ENCODE results near the gene ASTL. TPM values are rescaled to one million over a fixed set of nuclear protein-coding genes. Genes with fewer than 3 reads are reported as not detected.

ASTL gene
- total RNA-seq, 2 experiments from 2014 or later = 0.49 TPM; not detected in 1

GRCh38 chr2:96144481-96145035, 6.3 kb upstream of the ASTL start:
- intact Hi-C loops (cut with micrococcal nuclease; ENCODE audit: unreplicated experiment) = loop anchor here (1.0 to 5.0 kb wide), 4 partner anchors 30 to 121 kb away; partner anchors contain the start of genes STARD7 and TMEM127
- CTCF ChIA-PET (ENCODE audit: unreplicated experiment) = interaction anchor here (3.7 kb wide), 1 partner anchor 29 kb away, joined by 22 read pairs; no protein-coding TSS in a partner anchor
- H2AFZ ChIP-seq (ENCODE audit: low read length) = no peak overlapping the region
- peak overlapping the region; percentile 97 for H3K4me3 ChIP-seq (ENCODE audit: low read depth, low read length, poor library complexity, severe bottlenecking)
- peak; percentile 47 for DNase-seq (ENCODE audit: low spot score)
- TSS peak; percentile 68 for BruUV-seq (replicated peaks)
- peak overlapping the region; percentile 97 for H3K27ac ChIP-seq (ENCODE audit: low read depth, low read length, poor library complexity, severe bottlenecking)
- TF ChIP-seq EZH2phosphoT487 (IDR thresholded peaks at IDR 0.05; ENCODE audit: borderline replicate concordance, low read depth, low read length) (no peak), CTCF (conservative IDR thresholded peaks at IDR 0.05; ENCODE audit: low read length) (no peak)
- H3K9me2 ChIP-seq (ENCODE audit: insufficient read depth, low read length) = no peaks in the 10 kb centered on the region
- peak overlapping the region; percentile 98 for H3K4me2 ChIP-seq (ENCODE audit: low read length)
- POLR2A ChIA-PET = interaction anchor here (3.1 kb wide), 1 partner anchor 19 kb away, joined by 10 read pairs; no protein-coding TSS in a partner anchor
- peaks cover 29% of the 10 kb centered on the region for H3K79me2 ChIP-seq (ENCODE audit: insufficient read depth, low read depth, low read length)
- H4K20me1 ChIP-seq (ENCODE audit: insufficient read depth, low read length) = no peaks in the 10 kb centered on the region
- peaks cover 61% of the 10 kb centered on the region for H3K4me1 ChIP-seq (ENCODE audit: insufficient read depth, low read length, poor library complexity, severe bottlenecking)
- peaks cover 33% of the 10 kb centered on the region for H3K36me3 ChIP-seq (ENCODE audit: insufficient read depth, low read length)
- H3K9me3 ChIP-seq (ENCODE audit: low read length) = no peaks in the 10 kb centered on the region

GRCh38 chr2:96143848-96144480, 5.7 kb upstream of the ASTL start:
- H2AFZ ChIP-seq (ENCODE audit: low read length) = no peak overlapping the region
- H3K4me1 ChIP-seq (ENCODE audit: insufficient read depth, low read length, poor library complexity, severe bottlenecking) = peaks cover 58% of the 10 kb centered on the region
- H3K9me2 ChIP-seq (ENCODE audit: insufficient read depth, low read length) = no peaks in the 10 kb centered on the region
- H3K79me2 ChIP-seq (ENCODE audit: insufficient read depth, low read depth, low read length) = peaks cover 29% of the 10 kb centered on the region
- BruUV-seq (replicated peaks) = no TSS peak
- H4K20me1 ChIP-seq (ENCODE audit: insufficient read depth, low read length) = no peaks in the 10 kb centered on the region
- POLR2A ChIA-PET = interaction anchor here (3.1 kb wide), 1 partner anchor 20 kb away, joined by 10 read pairs; no protein-coding TSS in a partner anchor
- peak overlapping the region; percentile 97 for H3K27ac ChIP-seq (ENCODE audit: low read depth, low read length, poor library complexity, severe bottlenecking)
- CTCF ChIA-PET (ENCODE audit: unreplicated experiment) = interaction anchor here (0.7 to 3.7 kb wide), 2 partner anchors 20 to 30 kb away, joined by 3 to 22 read pairs; no protein-coding TSS in a partner anchor
- peak; percentile 42 for TF ChIP-seq CTCF (conservative IDR thresholded peaks at IDR 0.05; ENCODE audit: low read length)
- TF ChIP-seq EZH2phosphoT487 (IDR thresholded peaks at IDR 0.05; ENCODE audit: borderline replicate concordance, low read depth, low read length) = no peak
- H3K4me3 ChIP-seq (ENCODE audit: low read depth, low read length, poor library complexity, severe bottlenecking) = peak overlapping the region; percentile 97
- DNase-seq (ENCODE audit: low spot score) = peak; percentile 67
- intact Hi-C loops (cut with micrococcal nuclease; ENCODE audit: unreplicated experiment) = loop anchor here (1.0 to 5.0 kb wide), 3 partner anchors 30 to 98 kb away; partner anchors contain the start of gene STARD7
- H3K4me2 ChIP-seq (ENCODE audit: low read length) = peak overlapping the region; percentile 98
- peaks cover 33% of the 10 kb centered on the region for H3K36me3 ChIP-seq (ENCODE audit: insufficient read depth, low read length)
- no peaks in the 10 kb centered on the region for H3K9me3 ChIP-seq (ENCODE audit: low read length)
